Measurements from ENCODE around the gene IRF4.

The IRF4 gene

DNA sequence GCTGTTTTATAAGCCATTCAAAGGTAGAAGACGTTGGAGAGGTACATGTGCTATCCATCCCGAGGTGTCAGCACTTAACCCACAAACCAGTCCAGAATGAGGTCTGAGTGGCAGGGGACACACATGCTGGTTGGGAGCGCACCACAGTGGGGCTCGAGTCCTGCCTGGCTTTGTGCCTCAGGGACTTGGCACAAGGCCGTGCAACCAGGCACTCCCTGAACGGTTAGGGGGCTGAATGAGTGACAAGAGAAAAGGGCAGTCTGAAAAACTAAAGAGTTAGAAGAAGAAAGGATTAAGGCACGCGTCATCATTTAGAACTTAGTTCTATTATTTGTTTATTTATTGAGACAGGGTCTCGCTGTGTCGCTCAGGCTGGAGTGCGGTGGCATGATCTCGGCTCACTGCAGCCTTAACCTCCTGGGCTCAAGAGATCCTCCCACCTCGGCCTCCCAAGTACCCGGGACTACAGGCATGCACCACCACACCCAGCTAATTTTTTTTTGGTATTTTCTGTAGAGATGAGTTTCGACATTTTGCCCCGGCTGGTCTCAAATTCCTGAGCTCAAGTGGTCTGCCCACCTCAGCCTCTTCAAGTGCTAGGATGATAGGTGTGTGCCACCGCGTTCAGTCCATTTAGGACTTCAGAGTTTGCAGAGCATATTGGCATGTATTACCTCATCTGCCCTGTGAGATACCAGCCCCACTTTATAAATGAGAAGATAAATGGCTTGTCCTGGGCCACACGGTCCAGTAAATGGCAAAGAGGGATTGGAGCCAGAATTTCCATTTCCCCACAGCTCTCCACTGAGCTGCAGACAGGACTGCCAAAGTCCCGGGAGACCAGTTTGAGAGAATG, 47.4 kb upstream of the IRF4 start:
- H3K4me1 ChIP-seq (ENCODE audit: insufficient read depth, poor library complexity, severe bottlenecking) = no peaks in the 10 kb centered on the region
- no peak overlapping the region for H3K4me3 ChIP-seq (ENCODE audit: severe bottlenecking)
- ATAC-seq (ENCODE audit: low read depth) (no peak), DNase-seq (ENCODE audit: low spot score) (no peak)
- no peaks in the 10 kb centered on the region for H3K36me3 ChIP-seq (ENCODE audit: low read depth)
- TF ChIP-seq, protein P1, sequence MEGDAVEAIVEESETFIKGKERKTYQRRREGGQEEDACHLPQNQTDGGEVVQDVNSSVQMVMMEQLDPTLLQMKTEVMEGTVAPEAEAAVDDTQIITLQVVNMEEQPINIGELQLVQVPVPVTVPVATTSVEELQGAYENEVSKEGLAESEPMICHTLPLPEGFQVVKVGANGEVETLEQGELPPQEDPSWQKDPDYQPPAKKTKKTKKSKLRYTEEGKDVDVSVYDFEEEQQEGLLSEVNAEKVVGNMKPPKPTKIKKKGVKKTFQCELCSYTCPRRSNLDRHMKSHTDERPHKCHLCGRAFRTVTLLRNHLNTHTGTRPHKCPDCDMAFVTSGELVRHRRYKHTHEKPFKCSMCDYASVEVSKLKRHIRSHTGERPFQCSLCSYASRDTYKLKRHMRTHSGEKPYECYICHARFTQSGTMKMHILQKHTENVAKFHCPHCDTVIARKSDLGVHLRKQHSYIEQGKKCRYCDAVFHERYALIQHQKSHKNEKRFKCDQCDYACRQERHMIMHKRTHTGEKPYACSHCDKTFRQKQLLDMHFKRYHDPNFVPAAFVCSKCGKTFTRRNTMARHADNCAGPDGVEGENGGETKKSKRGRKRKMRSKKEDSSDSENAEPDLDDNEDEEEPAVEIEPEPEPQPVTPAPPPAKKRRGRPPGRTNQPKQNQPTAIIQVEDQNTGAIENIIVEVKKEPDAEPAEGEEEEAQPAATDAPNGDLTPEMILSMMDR (IDR thresholded peaks at IDR 0.05; ENCODE audit: poor library complexity, severe bottlenecking) = no peak
- no peaks in the 10 kb centered on the region for H3K9me3 ChIP-seq (ENCODE audit: severe bottlenecking)
- no peak overlapping the region for H3K27ac ChIP-seq (ENCODE audit: poor library complexity, severe bottlenecking)
- H3K27me3 ChIP-seq (ENCODE audit: insufficient read depth, poor library complexity, severe bottlenecking) = no peaks in the 10 kb centered on the region

DNA sequence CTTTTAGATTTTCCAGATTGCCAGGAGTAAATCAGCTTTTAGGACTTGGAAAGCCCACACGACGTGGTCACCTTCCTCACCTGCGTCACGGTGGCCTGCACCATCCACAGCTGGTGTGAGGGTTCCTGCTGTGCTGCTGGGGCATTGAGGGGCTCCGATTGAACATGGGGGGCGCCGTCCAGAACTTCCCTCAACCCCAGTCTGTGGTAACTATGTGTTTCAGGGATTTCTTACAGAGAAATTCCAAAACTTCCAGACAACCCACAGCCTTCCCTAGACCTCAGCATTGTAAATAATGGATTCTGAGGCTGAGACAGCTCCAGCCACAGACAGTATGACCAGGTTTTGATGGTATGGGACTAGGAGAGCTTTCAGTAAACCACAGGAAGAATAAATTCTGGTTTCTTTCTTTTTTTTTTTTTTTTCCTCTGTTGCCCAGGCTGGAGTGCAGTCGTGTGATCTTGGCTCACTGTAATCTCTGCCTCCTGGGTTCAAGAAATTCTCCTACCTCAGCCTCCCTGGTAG, 46.7 kb upstream of the IRF4 start:
- DNase-seq (ENCODE audit: low spot score) = no peak
- Histone ChIP-seq H3K4me1 (ENCODE audit: insufficient read depth, poor library complexity, severe bottlenecking) (no peaks in the 10 kb centered on the region), H3K4me3 (ENCODE audit: severe bottlenecking) (no peak overlapping the region), H3K36me3 (ENCODE audit: low read depth) (no peaks in the 10 kb centered on the region), H3K27ac (ENCODE audit: poor library complexity, severe bottlenecking) (no peak overlapping the region), H3K9me3 (ENCODE audit: severe bottlenecking) (no peaks in the 10 kb centered on the region), H3K27me3 (ENCODE audit: insufficient read depth, poor library complexity, severe bottlenecking) (no peaks in the 10 kb centered on the region)
- TF ChIP-seq, protein P1 (IDR thresholded peaks at IDR 0.05; ENCODE audit: poor library complexity, severe bottlenecking) = no peak
- no peak for ATAC-seq (ENCODE audit: low read depth)

DNA sequence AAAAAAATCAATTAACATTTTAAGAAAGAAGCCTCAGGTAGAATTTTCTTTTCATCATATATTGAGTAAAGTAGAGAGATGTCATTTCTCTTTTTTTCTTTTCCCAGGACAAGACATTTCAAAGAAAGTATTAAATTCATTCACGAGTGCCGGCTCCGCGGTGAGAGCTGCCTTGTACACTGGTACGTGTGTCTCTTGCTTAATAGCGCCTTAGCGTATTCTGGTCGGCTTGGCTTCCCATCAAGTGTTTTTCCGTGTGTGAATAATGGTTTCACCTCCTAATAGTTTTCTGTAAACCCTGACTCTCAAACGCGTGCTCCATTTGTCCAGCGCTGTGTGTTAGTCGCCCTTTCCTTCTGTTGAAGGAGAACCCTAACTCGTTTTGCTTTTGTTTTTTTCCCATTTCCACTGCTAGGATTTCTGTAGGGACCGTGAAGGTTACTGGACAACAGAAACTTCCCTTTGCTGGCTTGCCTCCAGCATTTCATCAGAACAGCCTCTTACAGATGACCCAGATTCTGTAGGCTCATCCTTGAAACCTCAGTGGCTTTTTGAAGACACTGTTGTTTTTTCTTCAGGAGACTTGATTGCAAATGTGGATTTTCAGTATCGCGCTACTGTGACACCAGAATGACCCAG, 45.7 kb upstream of the IRF4 start:
- H3K9me3 ChIP-seq (ENCODE audit: severe bottlenecking) = no peaks in the 10 kb centered on the region
- no peak for DNase-seq (ENCODE audit: low spot score)

DNA sequence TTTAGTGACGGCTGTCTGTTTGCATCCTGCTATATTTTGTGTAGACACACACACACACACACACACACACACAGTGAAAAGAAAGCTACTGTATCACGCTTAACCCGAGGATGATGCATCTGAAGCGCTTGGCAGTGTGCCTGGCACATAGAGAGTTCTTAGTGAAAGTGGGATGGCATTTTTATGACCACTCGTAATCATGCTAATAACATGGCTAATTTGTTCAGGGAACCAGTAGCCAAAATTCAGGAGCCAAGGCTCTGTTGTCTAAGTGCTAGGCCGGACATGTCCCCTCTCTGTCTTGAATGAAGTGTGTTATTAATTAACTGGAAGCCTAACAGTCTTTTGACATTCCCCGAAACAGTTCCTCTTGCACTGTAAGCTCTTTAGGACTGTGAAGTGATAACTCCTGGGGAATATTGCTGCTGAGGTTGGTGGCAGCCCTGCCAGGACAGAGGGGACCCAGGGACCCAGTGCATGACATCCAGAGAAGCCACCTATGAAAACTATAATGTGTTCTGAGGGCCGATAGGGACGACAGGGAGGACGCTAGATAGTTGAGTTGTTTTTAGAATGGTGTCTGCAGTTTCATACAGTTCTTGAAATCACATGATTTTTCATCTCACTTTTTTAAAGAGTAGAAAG, 45.0 kb upstream of the IRF4 start:
- TF ChIP-seq, protein P1 (IDR thresholded peaks at IDR 0.05; ENCODE audit: poor library complexity, severe bottlenecking) = no peak
- Histone ChIP-seq H3K4me1 (ENCODE audit: insufficient read depth, poor library complexity, severe bottlenecking) (no peaks in the 10 kb centered on the region), H3K4me3 (ENCODE audit: severe bottlenecking) (no peak overlapping the region), H3K27ac (ENCODE audit: poor library complexity, severe bottlenecking) (no peak overlapping the region), H3K27me3 (ENCODE audit: insufficient read depth, poor library complexity, severe bottlenecking) (no peaks in the 10 kb centered on the region), H3K9me3 (ENCODE audit: severe bottlenecking) (no peaks in the 10 kb centered on the region), H3K36me3 (ENCODE audit: low read depth) (no peaks in the 10 kb centered on the region)
- DNase-seq (ENCODE audit: low spot score) = no peak
- no peak for ATAC-seq (ENCODE audit: low read depth)

More for the DNA sequence above, 45.7 kb upstream of the IRF4 start:
- TF ChIP-seq, protein P1 (IDR thresholded peaks at IDR 0.05; ENCODE audit: poor library complexity, severe bottlenecking) = no peak
- Histone ChIP-seq H3K36me3 (ENCODE audit: low read depth) (no peaks in the 10 kb centered on the region), H3K4me1 (ENCODE audit: insufficient read depth, poor library complexity, severe bottlenecking) (no peaks in the 10 kb centered on the region), H3K27ac (ENCODE audit: poor library complexity, severe bottlenecking) (no peak overlapping the region), H3K4me3 (ENCODE audit: severe bottlenecking) (no peak overlapping the region), H3K27me3 (ENCODE audit: insufficient read depth, poor library complexity, severe bottlenecking) (no peaks in the 10 kb centered on the region)
- no peak for ATAC-seq (ENCODE audit: low read depth)

Data from RWPE2 (cell line).